ENCODE data around the gene CLIC3. TPM values are rescaled to one million over a fixed set of nuclear protein-coding genes. Genes with fewer than 3 reads are reported as not detected.

The CLIC3 gene
- total RNA-seq, 2 donors from 2014 or later = 1.4 to 8.7 TPM

DNA sequence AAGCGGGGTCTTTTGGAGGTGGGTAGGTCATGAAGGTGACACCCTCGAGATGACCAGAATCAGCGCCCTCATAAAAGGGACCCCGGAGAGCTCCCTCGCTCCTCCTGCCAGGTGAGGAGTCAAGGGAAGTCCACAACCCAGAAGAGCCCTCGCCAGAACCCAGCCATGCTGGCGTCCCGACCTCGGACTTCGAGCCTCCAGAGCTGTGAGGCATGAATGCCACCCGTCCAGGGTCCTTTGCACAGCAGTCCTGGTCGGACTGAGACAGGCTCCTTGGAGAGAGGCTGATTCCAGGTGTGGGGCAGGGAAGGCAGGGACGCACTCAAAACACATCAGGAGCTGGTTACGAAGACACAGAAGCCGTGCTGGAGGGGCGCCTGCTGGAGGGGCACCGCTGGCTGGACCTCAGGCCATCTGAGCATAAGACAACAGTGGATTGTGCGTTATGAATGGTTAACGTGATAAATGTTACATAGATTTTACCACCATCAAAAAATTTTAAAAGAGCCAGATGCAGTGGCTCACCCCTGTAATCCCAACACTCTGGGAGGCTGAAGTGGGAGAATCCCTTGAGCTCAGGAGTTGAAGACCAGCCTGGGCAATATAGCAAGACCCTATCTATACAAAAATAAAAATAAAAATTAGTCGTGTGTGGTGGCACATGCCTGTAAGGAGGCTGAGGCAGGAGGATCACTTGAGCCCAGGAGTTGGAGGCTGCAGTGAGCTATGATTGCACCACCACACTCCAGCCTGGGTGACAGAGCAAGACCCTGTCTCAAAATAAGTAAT is 5.7 kb upstream of the CLIC3 start:
- TF ChIP-seq, protein P1, sequence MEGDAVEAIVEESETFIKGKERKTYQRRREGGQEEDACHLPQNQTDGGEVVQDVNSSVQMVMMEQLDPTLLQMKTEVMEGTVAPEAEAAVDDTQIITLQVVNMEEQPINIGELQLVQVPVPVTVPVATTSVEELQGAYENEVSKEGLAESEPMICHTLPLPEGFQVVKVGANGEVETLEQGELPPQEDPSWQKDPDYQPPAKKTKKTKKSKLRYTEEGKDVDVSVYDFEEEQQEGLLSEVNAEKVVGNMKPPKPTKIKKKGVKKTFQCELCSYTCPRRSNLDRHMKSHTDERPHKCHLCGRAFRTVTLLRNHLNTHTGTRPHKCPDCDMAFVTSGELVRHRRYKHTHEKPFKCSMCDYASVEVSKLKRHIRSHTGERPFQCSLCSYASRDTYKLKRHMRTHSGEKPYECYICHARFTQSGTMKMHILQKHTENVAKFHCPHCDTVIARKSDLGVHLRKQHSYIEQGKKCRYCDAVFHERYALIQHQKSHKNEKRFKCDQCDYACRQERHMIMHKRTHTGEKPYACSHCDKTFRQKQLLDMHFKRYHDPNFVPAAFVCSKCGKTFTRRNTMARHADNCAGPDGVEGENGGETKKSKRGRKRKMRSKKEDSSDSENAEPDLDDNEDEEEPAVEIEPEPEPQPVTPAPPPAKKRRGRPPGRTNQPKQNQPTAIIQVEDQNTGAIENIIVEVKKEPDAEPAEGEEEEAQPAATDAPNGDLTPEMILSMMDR (IDR thresholded peaks at IDR 0.05) = no peak
- Histone ChIP-seq H3K4me3 (no peak overlapping the region), H3K27ac (no peak overlapping the region), H3K4me1 (ENCODE audit: control insufficient read depth in 1 of 2, low read depth in 2 of 2) (peaks cover 0 to under 1% of the 10 kb centered on the region in 2 donors), H3K36me3 (no peaks in the 10 kb centered on the region), H3K27me3 (replicated peaks; ENCODE audit: insufficient read depth) (no peaks in the 10 kb centered on the region), H3K9me3 (no peaks in the 10 kb centered on the region)
- DNase-seq (ENCODE audit: low spot score) (no peak), ATAC-seq (ENCODE audit: insufficient number of reproducible peaks, low FRiP score, low read depth) (no peak)

DNA sequence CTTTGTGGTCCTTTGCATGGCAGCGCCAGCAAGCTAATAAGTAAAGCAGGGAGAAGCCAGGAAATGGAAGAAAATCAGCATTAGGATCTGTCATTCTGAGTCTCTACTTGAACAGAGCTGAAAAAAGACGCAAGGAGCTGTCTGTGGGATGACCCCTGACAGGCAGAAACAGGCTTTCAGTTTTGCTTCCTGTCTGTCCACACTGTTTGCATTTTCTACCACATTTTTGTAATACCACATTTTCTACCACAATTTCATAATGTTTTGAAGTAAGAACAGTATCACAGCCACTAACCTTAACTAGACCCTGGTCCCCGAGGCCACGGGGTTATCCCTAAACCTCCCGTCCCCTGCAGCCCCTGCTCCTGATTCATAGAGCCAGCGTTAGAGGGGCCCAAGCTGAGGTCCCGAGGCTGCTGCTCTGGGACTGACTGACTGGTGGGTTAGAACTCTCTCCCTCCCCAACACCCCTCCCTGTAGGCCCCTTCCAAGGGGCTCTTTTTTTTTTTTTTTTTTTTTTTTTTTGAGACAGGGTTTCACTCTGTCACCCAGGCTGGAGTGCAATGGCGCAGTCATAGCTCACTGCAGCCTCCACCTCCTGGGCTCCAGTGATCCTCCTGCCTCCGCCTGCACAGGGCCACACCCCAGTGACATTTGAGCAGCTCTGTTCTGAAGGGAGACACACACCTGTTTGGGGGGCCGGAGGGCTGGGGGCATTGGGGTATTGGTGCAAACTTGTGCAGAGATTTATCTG is 4.0 kb upstream of the CLIC3 start:
- TF ChIP-seq, protein P1 (IDR thresholded peaks at IDR 0.05) = no peak

DNA sequence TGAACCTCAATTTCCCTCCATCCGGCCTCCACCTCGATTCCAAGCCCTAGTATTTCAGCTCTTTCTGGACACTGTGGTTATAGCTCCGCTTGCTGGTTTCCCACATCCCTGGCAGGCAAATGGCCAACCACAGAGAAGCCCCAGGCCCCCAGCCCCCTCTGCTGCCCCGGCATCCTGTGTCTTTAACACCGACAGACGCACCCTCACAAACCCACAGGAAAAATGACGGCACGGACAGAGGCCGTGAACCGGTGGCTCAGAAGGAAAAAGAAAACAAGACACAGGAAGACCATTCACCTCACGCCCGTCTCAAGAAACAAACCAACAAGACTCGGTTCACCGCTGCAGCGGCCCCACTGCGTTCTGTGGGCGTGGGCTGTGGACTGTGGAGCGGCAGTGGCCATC is 1.5 kb upstream of the CLIC3 start:
- Histone ChIP-seq H3K4me3 (no peak overlapping the region), H3K27ac (no peak overlapping the region), H3K9me3 (no peaks in the 10 kb centered on the region), H3K36me3 (no peaks in the 10 kb centered on the region), H3K27me3 (replicated peaks; ENCODE audit: insufficient read depth) (no peaks in the 10 kb centered on the region), H3K4me1 (ENCODE audit: control insufficient read depth in 1 of 2, low read depth in 2 of 2) (peaks cover 22 to 33% of the 10 kb centered on the region in 2 donors)
- no peak for DNase-seq (ENCODE audit: low spot score)
- ATAC-seq (ENCODE audit: insufficient number of reproducible peaks, low FRiP score, low read depth) = no peak
- TF ChIP-seq, protein P1 (IDR thresholded peaks at IDR 0.05) = no peak

More for the DNA sequence above, 4.0 kb upstream of the CLIC3 start:
- Histone ChIP-seq H3K4me3 (no peak overlapping the region), H3K9me3 (no peaks in the 10 kb centered on the region), H3K27me3 (replicated peaks; ENCODE audit: insufficient read depth) (no peaks in the 10 kb centered on the region), H3K27ac (no peak overlapping the region), H3K4me1 (ENCODE audit: control insufficient read depth in 1 of 2, low read depth in 2 of 2) (peaks cover 15 to 18% of the 10 kb centered on the region in 2 donors), H3K36me3 (no peaks in the 10 kb centered on the region)
- ATAC-seq (ENCODE audit: insufficient number of reproducible peaks, low FRiP score, low read depth) (no peak), DNase-seq (ENCODE audit: low spot score) (no peak)

DNA sequence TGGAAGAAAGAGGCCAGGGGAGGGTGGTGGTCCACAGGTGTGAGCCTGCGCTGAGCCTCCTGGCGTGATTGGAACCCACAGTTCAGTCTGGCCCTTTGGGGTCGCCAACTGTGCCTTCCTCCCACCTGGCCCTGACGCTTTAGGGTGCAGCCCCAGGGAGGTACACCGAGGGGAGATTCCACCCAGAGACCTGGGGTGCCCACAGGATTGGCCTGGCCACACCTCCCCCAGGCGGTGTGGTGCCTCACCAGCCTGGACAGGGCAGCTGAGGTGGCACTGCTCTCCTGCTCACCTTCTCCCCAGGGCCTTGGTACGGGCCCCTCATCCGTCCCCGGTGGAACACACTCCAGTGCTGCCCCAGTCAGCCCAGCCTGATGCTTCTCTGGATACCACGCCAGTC is 1.0 kb upstream of the CLIC3 start:
- Histone ChIP-seq H3K4me3 (no peak overlapping the region), H3K4me1 (ENCODE audit: control insufficient read depth in 1 of 2, low read depth in 2 of 2) (peaks cover 24 to 37% of the 10 kb centered on the region in 2 donors), H3K36me3 (no peaks in the 10 kb centered on the region), H3K27me3 (replicated peaks; ENCODE audit: insufficient read depth) (no peaks in the 10 kb centered on the region), H3K9me3 (no peaks in the 10 kb centered on the region), H3K27ac (no peak overlapping the region)
- TF ChIP-seq, protein P1 (IDR thresholded peaks at IDR 0.05) = no peak
- no peak for ATAC-seq (ENCODE audit: insufficient number of reproducible peaks, low FRiP score, low read depth)
- no peak for DNase-seq (ENCODE audit: low spot score)

DNA sequence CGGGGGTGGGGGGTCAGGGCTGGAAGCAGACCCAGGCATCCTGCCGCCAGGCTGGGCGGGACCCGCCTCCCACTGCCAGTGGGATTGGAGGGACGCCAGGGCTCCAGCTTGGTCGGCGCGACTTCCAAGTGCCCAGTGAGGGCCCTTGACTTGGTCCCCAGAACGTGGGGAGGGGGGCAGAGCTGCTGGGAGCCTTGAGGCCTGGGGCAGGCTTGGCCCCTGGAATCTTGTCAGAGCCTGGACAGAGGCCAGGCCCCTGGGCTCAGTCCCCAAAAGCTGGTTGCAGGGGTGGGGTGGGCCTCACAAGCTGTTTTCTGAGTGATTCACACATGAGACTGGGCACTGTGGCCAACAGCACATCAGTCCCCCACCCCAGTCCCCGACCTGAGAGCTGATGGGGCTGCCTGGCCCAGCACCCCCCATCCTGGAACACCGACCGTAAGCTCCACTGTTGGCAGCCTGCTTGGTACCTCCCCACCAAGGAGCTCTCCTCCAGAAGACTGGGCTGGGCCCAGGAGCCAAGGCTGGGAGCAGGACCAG is 526 bp downstream of the CLIC3 start:
- no peaks in the 10 kb centered on the region for H3K36me3 ChIP-seq
- TF ChIP-seq, protein P1 (IDR thresholded peaks at IDR 0.05) = no peak
- H3K9me3 ChIP-seq = no peaks in the 10 kb centered on the region
- peak overlapping the region in 1 of 2 donors; percentile 54 for H3K27ac ChIP-seq
- H3K4me3 ChIP-seq = peak overlapping the region; percentile 63
- peaks cover 24 to 37% of the 10 kb centered on the region in 2 donors for H3K4me1 ChIP-seq (ENCODE audit: control insufficient read depth in 1 of 2, low read depth in 2 of 2)
- no peaks in the 10 kb centered on the region for H3K27me3 ChIP-seq (replicated peaks; ENCODE audit: insufficient read depth)
- DNase-seq (ENCODE audit: low spot score) (no peak), ATAC-seq (ENCODE audit: insufficient number of reproducible peaks, low FRiP score, low read depth) (no peak)
